ENCODE measurements around the gene CYP24A1.

Gene CYP24A1

GRCh38 chr20:54201268-54201846 lies 27.6 kb upstream of the CYP24A1 start:
- no peak for DNase-seq

GRCh38 chr20:54200487-54201267 lies 26.9 kb upstream of the CYP24A1 start:
- no peak for DNase-seq

- peak; percentile 80 to 90 (median 82) for DNase-seq
These were observed 26.0 kb upstream of the CYP24A1 start for GRCh38 chr20:54199721-54200176.

GRCh38 chr20:54199283-54199682 lies 25.5 kb upstream of the CYP24A1 start:
- DNase-seq = no peak

- peak; percentile 48 to 61 (median 55) for DNase-seq
These were observed 24.1 kb upstream of the CYP24A1 start for GRCh38 chr20:54197621-54198604.

- peak in 3 of 4 experiments; percentile 14 to 21 (median 16) for DNase-seq
These were observed 22.0 kb upstream of the CYP24A1 start for GRCh38 chr20:54195483-54196472.

GRCh38 chr20:54194724-54195438 lies 21.1 kb upstream of the CYP24A1 start:
- DNase-seq = no peak

- no peak for DNase-seq
These were observed 20.0 kb upstream of the CYP24A1 start for GRCh38 chr20:54193817-54194216.

- no peak for DNase-seq
These were observed 16.4 kb upstream of the CYP24A1 start for GRCh38 chr20:54190217-54190616.

- no peak for DNase-seq
These were observed 15.8 kb upstream of the CYP24A1 start for GRCh38 chr20:54189630-54190029.

GRCh38 chr20:54188132-54188849 lies 14.5 kb upstream of the CYP24A1 start:
- no peak for DNase-seq

- no peak for DNase-seq
These were observed 11.3 kb upstream of the CYP24A1 start for GRCh38 chr20:54184904-54185626.

- no peak for DNase-seq
These were observed 10.3 kb upstream of the CYP24A1 start for GRCh38 chr20:54184071-54184470.

- DNase-seq = no peak
These were observed 7.1 kb upstream of the CYP24A1 start for GRCh38 chr20:54180931-54181330.

- no peak for DNase-seq
These were observed 6.2 kb upstream of the CYP24A1 start for GRCh38 chr20:54179946-54180345.

- no peak for DNase-seq
These were observed 4.5 kb upstream of the CYP24A1 start for GRCh38 chr20:54178256-54178655.

- no peak for DNase-seq
These were observed 3.6 kb upstream of the CYP24A1 start for GRCh38 chr20:54177378-54177777.

- no peak for DNase-seq
These were observed 2.8 kb upstream of the CYP24A1 start for GRCh38 chr20:54176610-54177009.

- peak in 3 of 4 experiments; percentile 8 to 23 (median 18) for DNase-seq
These were observed 830 bp upstream of the CYP24A1 start for GRCh38 chr20:54174457-54175175.

Measured in suppressor macrophage (primary cell).